HG03159 (cell line): ENCODE data around the gene RNF19B.

Experiments
- ATAC-seq: cut with Tn5 transposase; IDR thresholded peaks from one replicate; pipeline ENCODE4 v1.9.1; 2021; ENCODE audit warnings: mild to moderate bottlenecking, moderate library complexity; ENCODE audit not compliant: unreplicated experiment

The RNF19B gene

GRCh38 chr1:32890516-32891240, 73.9 kb downstream of the RNF19B start:
- no peak for ATAC-seq

- no peak for ATAC-seq
These were observed 74.8 kb downstream of the RNF19B start for GRCh38 chr1:32889731-32890278.

GRCh38 chr1:32888677-32889420, 75.8 kb downstream of the RNF19B start:
- ATAC-seq = no peak

- ATAC-seq = no peak
These were observed 76.5 kb downstream of the RNF19B start for GRCh38 chr1:32888134-32888533.

- ATAC-seq = no peak
These were observed 77.0 kb downstream of the RNF19B start for GRCh38 chr1:32887623-32888022.

- ATAC-seq = no peak
These were observed 77.7 kb downstream of the RNF19B start for GRCh38 chr1:32886828-32887414.
